ENCODE data around the gene GRAMD2A. TPM values are rescaled to one million over a fixed set of nuclear protein-coding genes. Genes with fewer than 3 reads are reported as not detected.

Gene GRAMD2A
- total and polyA plus RNA-seq, 10 of the 15 experiments (the other 5 are each of a cell fraction or from before 2014, with no cell fraction given): 0.02 to 0.35 TPM; not detected in 8

DNA sequence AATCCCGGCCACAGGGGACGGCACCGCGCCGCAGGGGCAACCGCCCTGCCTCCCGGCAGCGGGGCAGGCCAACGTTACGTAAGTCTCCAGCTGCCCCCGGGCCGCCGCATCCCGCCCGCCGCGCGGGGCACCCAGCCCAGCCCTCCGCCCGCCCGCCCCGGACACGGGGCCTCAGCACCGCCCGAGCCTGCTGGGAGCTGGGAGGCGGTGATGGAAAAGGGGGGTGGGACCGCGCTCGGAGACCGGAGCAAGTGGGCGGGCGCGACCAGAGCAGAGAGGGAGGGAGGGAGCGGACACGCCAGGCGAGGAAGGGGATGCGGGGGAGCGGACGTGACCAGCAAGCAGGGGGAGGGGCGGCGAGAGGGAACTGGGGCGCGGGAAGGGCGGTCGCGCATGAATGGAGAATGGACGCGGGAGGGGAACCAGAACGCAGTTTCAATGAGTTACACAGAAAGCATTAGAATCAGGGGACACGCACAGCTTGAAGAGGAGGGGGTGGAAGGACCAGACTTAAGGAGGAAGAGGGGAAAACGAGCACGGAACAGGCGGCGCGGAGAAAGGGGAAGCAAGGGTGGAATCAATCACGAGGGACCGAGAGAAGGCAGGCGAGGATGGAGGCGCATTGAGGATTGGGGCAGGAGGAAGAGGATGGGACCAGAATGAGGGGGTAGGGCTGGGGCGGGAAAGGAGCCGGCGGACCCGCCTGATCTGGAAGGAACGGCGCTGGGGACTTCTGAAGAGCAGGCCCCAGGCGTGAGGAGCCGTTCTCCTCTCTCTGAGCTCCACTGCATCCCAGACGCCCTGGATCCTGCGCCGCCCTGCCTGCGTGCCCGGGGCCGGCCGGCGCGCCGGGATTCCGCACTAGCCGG lies 32.8 kb upstream of the GRAMD2A start:
- BruUV-seq (replicated peaks): no TSS peak
- TF ChIP-seq PBX3 (IDR thresholded peaks at IDR 0.05; ENCODE audit: insufficient replicate concordance, low read depth, low read length) (no peak), CBX5 (IDR thresholded peaks at IDR 0.05; ENCODE audit: low read depth) (no peak), POLR2AphosphoS2 (IDR thresholded peaks at IDR 0.05; ENCODE audit: low read depth, low read length) (no peak), SIN3A (IDR thresholded peaks at IDR 0.05; ENCODE audit: low read depth, low read length) (no peak), HCFC1 (IDR thresholded peaks at IDR 0.05; ENCODE audit: low read length) (0 out of 2 replicates have a peak, but pooled peaks have one; percentile 8), NFYB (IDR thresholded peaks at IDR 0.05; ENCODE audit: insufficient read depth, low read depth, low read length) (no peak), HDGF (IDR thresholded peaks at IDR 0.05) (peak; percentile 99), ZNF274 (IDR thresholded peaks at IDR 0.05; ENCODE audit: insufficient read depth, insufficient read length) (no peak), RCOR1 (conservative IDR thresholded peaks at IDR 0.05; ENCODE audit: low read depth, low read length) (no peak), IRF4 (IDR thresholded peaks at IDR 0.05; ENCODE audit: low read depth, low read length) (no peak), RELA (IDR thresholded peaks at IDR 0.05; ENCODE audit: borderline replicate concordance, partially characterized antibody) (peak; percentile 1), RBBP5 (conservative IDR thresholded peaks at IDR 0.05) (no peak), PAX8 (IDR thresholded peaks at IDR 0.05) (no peak; the same call in 1 of the 2 replicates), NRF1 (conservative IDR thresholded peaks at IDR 0.05; ENCODE audit: low read depth, low read length) (no peak), MXI1 (IDR thresholded peaks at IDR 0.05; ENCODE audit: low read depth, low read length) (no peak; the same call in 1 of the 2 replicates), IKZF2 (IDR thresholded peaks at IDR 0.05) (peak; percentile 67 to 72; a peak in 3 of 4 replicates)
- TF ChIP-seq, protein P1, sequence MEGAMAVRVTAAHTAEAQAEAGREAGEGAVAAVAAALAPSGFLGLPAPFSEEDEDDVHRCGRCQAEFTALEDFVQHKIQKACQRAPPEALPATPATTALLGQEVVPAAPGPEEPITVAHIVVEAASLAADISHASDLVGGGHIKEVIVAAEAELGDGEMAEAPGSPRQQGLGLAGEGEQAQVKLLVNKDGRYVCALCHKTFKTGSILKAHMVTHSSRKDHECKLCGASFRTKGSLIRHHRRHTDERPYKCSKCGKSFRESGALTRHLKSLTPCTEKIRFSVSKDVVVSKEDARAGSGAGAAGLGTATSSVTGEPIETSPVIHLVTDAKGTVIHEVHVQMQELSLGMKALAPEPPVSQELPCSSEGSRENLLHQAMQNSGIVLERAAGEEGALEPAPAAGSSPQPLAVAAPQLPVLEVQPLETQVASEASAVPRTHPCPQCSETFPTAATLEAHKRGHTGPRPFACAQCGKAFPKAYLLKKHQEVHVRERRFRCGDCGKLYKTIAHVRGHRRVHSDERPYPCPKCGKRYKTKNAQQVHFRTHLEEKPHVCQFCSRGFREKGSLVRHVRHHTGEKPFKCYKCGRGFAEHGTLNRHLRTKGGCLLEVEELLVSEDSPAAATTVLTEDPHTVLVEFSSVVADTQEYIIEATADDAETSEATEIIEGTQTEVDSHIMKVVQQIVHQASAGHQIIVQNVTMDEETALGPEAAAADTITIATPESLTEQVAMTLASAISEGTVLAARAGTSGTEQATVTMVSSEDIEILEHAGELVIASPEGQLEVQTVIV (IDR thresholded peaks at IDR 0.05; ENCODE audit: borderline replicate concordance, partially characterized antibody): no peak
- TF ChIP-seq, protein P2, sequence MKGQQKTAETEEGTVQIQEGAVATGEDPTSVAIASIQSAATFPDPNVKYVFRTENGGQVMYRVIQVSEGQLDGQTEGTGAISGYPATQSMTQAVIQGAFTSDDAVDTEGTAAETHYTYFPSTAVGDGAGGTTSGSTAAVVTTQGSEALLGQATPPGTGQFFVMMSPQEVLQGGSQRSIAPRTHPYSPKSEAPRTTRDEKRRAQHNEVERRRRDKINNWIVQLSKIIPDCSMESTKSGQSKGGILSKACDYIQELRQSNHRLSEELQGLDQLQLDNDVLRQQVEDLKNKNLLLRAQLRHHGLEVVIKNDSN (IDR thresholded peaks at IDR 0.05; ENCODE audit: borderline replicate concordance, extremely low read length, insufficient read depth, low read depth, low read length): no peak

More for the DNA sequence above, 32.8 kb upstream of the GRAMD2A start:
- peaks cover 7% of the 10 kb centered on the region; the same call in 1 of the 2 replicates for H3K4me1 ChIP-seq (ENCODE audit: control insufficient read depth, insufficient read depth, low read length)
- whole genome bisulfite sequencing (ENCODE audit: insufficient coverage, insufficient replicate concordance, low lambda C conversion rate, missing lambda C conversion rate): under 1% methylated on average over 52 of the region's 79 CpGs
- peak overlapping the region; percentile 96 for H3K4me3 ChIP-seq
- no peaks in the 10 kb centered on the region for H4K20me1 ChIP-seq (ENCODE audit: control insufficient read depth, insufficient read depth)
- SMC1A ChIA-PET (ENCODE audit: uncharacterized antibody, unreplicated experiment): interaction anchor here (1.2 kb wide), 1 partner anchor 28 kb away, joined by 4 read pairs; no protein-coding TSS in a partner anchor
- ATAC-seq (peak; percentile 16), DNase-seq (ENCODE audit: low read depth, low spot score) (peak; percentile 51), FAIRE-seq (no peak)
- H3K4me2 ChIP-seq (ENCODE audit: control insufficient read depth, insufficient read depth): peak overlapping the region; percentile 51; the same call in 1 of the 2 replicates
- CTCF ChIA-PET: interaction anchor here (0.5 to 0.7 kb wide), 2 partner anchors 46 to 482 kb away, joined by 3 read pairs; no protein-coding TSS in a partner anchor
- peaks cover 69% of the 10 kb centered on the region for H3K79me2 ChIP-seq (ENCODE audit: control insufficient read depth, insufficient read depth, low read length)
- H3K9me3 ChIP-seq (replicated peaks; ENCODE audit: control insufficient read depth, insufficient read depth, low read length): no peaks in the 10 kb centered on the region
- peak overlapping the region; percentile 95 for H3K9ac ChIP-seq (ENCODE audit: control insufficient read depth, insufficient read depth, low read length)
- peak overlapping the region; percentile 97 for H3K27ac ChIP-seq (ENCODE audit: control insufficient read depth, insufficient read depth)
- RAD21 ChIA-PET (ENCODE audit: unreplicated experiment): interaction anchor here (0.6 to 1.6 kb wide), 4 partner anchors 29 to 1695 kb away, joined by 3 to 5 read pairs (median 4); no protein-coding TSS in a partner anchor
- intact Hi-C loops (cut with micrococcal nuclease; ENCODE audit: unreplicated experiment): loop anchor here (1.0 kb wide), 1 partner anchor 42 kb away; the partner anchor contains the start of gene PARP6
- H3K36me3 ChIP-seq (ENCODE audit: control insufficient read depth in 2 of 2, insufficient read depth in 2 of 2, low read length in 1 of 2): peaks cover 0 to 11% of the 10 kb centered on the region in 2 experiments; a peak in 2 of 4 replicates
- in situ Hi-C loops (cut with MboI): no loop called here
- no peak overlapping the region for H2AFZ ChIP-seq (ENCODE audit: control insufficient read depth, low read depth, low read length)
- H3K27me3 ChIP-seq (replicated peaks in 1 of 2; ENCODE audit: control insufficient read depth in 2 of 2, insufficient read depth in 2 of 2, low read length in 1 of 2): no peaks in the 10 kb centered on the region
- POLR2A ChIA-PET: interaction anchor here (0.5 to 2.2 kb wide), 6 partner anchors 10 to 1063 kb away, joined by 3 to 9 read pairs (median 3); no protein-coding TSS in a partner anchor
